NCI-H1105 treated with DMSO at 0.1 percent for 48 hours (cell line): ENCODE measurements around the gene MAN1C1.

Experiments
- DNase-seq: peaks from one replicate; lab custom pipeline; 2025; lab: John Stamatoyannopoulos, UW

MAN1C1 gene

GRCh38 chr1:25817840-25818501 lies 201.4 kb downstream of the MAN1C1 start:
- peak; percentile 20 for DNase-seq

- no peak for DNase-seq
These were observed 202.0 kb downstream of the MAN1C1 start for GRCh38 chr1:25818569-25818968.

DNA sequence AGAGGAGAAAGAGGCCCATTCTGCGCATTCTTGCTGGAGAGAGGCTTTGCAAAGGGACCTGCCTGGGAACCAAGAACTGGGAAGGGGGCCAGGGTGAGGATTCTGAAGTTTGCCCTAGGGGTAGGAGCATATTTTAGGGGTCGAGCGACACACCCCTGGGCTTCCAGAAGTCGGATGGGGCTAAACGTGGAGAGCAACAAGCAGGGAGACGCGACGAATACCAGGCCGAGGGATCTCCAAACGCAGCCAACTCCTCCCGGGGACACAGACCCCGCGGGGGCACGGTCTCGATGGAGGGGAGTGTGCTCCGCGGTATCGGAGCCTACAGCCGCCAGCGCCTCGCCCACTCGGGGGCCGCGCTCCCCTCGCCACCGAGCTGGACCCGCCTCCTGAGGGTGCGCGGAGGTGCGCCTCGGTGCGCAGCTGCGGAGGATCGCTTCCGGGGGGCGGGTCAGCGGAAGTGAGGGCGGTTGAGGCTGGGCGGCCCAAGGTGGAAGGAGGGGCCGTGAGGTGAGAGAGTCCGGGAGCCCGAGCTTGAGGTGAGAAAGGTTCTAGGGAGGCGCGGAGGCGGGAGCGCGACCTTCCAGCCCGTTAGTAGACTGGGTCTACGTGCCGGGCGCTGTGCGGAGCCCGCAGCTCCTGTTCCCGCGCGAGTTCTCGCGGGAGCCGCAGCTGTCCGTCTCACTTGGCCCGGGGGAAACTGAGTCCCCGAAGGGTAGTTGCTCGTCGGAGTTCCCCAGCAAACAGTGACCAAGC lies 203.1 kb downstream of the MAN1C1 start, which contains the start of gene MTFR1L:
Gene MTFR1L, plus strand, starts transcription at position 464 of the 756 bp plus-strand sequence. CDS start 3,151 bp downstream, outside the sequence.
- peak; percentile 79 for DNase-seq

DNA sequence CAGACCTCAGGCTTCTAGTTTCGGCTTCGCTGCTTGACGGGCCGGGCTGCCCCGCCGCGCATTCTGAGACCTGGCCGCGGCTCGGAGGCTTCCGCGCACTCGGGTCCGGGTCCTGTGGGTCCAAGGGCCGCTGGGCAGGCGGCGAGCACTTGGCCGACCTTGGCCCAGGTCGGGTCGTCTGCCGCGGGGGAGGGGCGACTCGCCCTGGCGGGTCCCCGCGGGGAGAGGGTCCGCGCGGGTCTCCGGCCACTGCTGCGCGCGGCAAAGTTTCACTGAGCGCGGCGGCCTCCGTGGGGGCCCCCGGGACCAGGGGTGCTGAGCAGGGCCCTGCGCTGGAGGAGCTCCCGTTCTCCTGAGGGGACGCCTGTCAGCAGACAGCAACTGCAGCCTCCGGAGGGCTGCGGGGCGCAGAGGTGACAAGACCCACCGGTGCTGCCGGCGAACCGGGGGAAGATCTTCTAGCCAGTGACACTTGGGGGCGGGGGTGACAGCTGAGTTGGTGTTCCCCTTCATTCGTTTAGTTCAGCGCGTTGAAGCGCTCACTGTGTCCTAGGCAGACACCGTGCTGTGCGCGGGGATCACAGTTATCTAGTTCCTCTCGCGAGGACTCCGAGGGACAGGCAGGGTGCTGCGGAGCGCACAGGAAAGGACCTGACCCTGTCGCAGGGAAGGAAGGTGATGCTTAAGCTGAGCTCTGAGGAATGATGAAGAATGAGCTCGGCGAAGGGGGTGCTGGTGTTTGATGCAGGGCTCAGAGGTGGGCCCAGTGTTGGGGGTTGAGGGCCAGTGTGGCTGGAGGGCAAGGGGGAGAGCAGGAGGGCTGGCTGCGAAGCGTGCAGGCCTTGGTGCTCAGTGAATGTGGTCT lies 203.9 kb downstream of the MAN1C1 start:
- peak; percentile 26 for DNase-seq

DNA sequence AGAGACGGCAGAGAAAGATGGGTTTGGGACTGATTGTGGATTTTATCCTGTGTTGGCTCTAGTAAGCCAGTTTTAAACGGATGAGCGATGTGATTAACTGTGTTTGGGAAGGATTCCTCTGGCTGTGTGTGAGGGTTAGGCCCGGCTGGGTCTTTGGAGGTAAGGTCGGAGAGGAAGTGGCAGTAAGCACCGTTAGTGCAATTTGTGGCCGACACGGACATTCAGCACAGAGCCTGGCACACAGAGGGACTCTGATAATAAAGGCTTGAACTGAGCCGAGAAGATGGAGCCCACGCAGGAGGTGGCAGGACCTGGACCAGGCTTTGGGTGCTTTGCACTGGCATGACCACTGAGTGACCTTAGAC lies 204.5 kb downstream of the MAN1C1 start:
- no peak for DNase-seq

DNA sequence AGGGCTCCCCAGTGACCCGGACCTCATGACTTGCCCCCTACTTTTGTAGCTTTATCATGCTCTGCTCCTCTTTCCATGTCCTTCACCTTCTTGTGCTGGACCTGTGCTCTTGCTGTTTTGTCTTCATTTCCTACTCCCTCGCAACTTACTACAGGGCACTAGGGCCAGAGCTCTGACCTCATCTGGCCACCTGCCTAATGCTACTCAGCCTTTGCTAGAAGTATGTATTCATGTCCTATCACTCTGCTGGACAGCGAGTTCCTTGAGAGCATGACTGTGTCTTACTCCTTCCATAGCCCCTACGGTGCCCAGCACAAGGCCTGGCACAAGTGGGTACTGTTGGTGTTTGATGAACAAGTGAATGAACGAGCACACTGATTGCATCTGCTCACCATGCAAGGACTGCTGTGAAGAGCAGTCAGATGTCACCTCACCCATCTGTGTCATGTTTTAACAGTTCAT lies 205.1 kb downstream of the MAN1C1 start:
- no peak for DNase-seq

- no peak for DNase-seq
These were observed 209.0 kb downstream of the MAN1C1 start for GRCh38 chr1:25825605-25826004.

GRCh38 chr1:25826571-25826970 lies 210.0 kb downstream of the MAN1C1 start:
- DNase-seq: no peak

DNA sequence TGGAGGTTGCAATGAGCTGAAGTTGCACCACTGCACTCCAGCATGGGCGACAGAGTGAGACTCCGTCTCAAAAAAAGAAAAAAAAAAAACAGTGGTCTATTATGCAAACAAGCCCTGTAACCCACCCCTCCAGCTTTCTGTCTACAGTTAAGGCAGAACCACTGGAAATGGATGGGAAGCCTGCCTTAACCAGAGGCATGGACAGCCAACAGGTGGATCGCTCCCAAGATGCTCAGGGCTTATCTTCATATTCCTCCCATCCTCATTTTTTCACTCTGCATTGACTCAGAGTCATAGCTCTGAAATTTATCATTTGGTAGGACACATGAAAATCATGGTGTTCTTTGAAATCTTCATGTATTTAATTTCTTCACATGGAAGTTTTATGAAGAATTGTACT lies 211.9 kb downstream of the MAN1C1 start:
- DNase-seq: no peak

DNA sequence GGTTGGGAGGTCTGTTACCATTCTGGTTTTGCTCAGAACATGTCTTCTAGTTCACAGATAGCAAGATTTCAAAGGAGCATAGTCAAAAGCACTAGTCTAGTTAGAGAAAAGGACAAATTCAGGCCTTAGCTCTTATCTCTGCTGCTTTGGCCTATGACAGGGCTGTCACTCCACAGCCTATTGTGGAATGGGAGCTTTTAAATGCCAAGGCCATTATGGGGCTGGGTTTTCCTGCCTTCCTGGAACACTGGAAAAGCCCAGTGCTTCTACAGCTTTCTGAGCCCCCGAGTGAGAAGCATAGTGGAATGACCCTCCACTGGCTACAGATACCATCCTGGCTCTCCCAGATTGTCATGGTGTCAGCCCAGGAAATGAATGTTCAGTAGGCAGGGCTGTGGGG lies 212.5 kb downstream of the MAN1C1 start:
- DNase-seq: no peak

- no peak for DNase-seq
These were observed 215.1 kb downstream of the MAN1C1 start for GRCh38 chr1:25831569-25832196.

DNA sequence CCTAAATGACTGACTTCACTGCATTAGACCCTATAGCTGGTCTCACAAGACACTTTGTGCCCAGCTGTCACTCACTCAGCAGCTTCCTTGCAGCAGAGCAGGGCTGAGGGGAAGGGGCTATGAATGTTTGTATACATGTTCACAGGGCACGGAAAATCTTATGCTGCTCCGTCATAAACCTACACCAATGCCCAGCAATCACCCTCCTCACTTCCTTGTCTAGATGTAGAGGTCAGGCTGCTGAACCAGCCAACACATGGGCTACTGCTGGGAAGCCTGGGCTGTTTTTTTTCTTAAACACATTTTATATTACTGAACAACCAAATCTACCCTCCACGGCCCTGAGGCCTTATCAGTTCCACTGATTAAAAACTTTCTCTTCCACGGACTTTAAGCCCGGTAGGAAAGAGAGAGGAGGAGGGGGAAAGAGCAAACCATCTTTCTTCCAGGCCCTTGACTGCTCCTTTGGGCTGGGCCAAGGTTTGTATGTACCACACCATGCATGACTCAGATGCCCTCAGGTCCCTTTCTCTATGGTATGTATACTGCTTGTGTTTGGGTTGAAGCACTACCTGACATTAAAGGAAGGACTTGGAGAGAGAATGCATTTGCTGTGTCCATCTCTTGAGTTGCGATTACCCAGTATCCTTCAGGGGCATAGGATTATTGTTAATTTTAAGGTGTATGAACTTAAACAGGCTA lies 215.9 kb downstream of the MAN1C1 start:
- DNase-seq: no peak

- DNase-seq: no peak
These were observed 216.6 kb downstream of the MAN1C1 start for GRCh38 chr1:25833158-25833557.
